T-helper 2 cell treated with Interferon-gamma antibody and Interleukin-4, amounts not matched to agents 5 μg/mL and 100 μg/mL, for 36 hours (primary cell): ENCODE measurements around the gene FMN1.

Experiments used
- DNase-seq: peaks from one replicate; pipeline ENCODE4 v3.0.0; 2021; ENCODE audit warnings: low spot score
- H3K27ac Mint-ChIP-seq: one replicate; pipeline ENCODE4 v1.8.0; 2021; ENCODE audit warnings: mild to moderate bottlenecking, mixed read lengths
- H3K27me3 Mint-ChIP-seq: one replicate; pipeline ENCODE4 v1.8.0; 2021; ENCODE audit warnings: low read depth, mixed read lengths
- H3K36me3 Mint-ChIP-seq: one replicate; pipeline ENCODE4 v1.8.0; 2021; ENCODE audit warnings: low read depth, mixed read lengths
- H3K4me1 Mint-ChIP-seq: one replicate; pipeline ENCODE4 v1.8.0; 2021; ENCODE audit warnings: low read depth, mixed read lengths
- H3K4me3 Mint-ChIP-seq: one replicate; pipeline ENCODE4 v1.8.0; 2022; ENCODE audit warnings: mild to moderate bottlenecking, moderate library complexity, mixed read lengths
- H3K9me3 Mint-ChIP-seq: one replicate; pipeline ENCODE4 v1.8.0; 2021; ENCODE audit warnings: mixed read lengths

FMN1 gene, protein sequence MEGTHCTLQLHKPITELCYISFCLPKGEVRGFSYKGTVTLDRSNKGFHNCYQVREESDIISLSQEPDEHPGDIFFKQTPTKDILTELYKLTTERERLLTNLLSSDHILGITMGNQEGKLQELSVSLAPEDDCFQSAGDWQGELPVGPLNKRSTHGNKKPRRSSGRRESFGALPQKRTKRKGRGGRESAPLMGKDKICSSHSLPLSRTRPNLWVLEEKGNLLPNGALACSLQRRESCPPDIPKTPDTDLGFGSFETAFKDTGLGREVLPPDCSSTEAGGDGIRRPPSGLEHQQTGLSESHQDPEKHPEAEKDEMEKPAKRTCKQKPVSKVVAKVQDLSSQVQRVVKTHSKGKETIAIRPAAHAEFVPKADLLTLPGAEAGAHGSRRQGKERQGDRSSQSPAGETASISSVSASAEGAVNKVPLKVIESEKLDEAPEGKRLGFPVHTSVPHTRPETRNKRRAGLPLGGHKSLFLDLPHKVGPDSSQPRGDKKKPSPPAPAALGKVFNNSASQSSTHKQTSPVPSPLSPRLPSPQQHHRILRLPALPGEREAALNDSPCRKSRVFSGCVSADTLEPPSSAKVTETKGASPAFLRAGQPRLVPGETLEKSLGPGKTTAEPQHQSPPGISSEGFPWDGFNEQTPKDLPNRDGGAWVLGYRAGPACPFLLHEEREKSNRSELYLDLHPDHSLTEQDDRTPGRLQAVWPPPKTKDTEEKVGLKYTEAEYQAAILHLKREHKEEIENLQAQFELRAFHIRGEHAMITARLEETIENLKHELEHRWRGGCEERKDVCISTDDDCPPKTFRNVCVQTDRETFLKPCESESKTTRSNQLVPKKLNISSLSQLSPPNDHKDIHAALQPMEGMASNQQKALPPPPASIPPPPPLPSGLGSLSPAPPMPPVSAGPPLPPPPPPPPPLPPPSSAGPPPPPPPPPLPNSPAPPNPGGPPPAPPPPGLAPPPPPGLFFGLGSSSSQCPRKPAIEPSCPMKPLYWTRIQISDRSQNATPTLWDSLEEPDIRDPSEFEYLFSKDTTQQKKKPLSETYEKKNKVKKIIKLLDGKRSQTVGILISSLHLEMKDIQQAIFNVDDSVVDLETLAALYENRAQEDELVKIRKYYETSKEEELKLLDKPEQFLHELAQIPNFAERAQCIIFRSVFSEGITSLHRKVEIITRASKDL (N-terminal part only)

DNA sequence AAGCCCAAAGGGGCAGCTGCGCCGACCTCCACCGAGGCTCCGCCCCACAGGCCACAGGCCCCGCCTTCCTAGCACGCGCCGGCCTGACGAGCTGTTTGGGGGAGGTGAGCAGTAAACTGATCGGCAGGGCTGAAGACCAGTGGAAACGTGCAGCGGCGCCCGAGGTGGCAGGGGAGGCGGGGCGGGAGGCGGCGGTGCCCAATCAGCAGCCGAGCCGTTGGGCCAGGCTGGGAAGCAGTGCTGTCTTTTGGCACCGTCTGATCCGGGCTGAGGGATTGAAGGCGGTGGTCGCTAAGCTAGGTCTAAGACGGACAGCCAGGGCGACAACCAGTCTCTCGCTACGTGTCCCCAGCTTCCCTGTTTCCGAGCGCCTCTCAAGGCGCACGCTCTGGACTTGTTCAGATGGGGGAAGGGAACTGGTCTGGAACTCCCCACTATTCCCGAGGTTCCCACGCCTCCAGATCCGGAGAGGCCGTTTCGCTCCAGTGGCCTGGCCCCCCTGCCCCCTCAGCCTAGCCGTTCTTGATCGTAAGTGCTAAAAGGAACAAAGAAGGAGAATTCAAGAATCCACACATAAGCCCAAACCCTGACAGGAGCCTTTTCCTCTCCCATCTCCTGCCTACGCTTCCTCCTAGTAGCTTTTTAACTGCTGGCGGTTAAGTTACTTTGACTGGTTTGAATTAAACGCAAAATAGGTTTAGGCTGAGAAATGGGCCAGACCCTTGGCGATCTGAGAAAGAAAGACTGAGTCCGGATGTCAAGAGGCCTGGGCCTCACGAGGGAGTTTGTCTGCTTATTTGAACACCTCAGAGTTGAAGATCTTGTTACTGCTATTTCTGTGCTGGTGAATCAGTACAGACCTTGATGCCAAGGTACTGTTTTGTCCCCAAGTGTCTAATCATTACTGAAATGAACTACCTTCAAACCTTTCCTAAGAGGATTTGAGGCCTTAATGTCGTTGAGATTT is at the start of gene FMN1:
Gene FMN1, minus strand, starts transcription at position 11 of the 967 bp plus-strand sequence. CDS start 39,800 bp downstream, outside the sequence.
- Mint-ChIP-seq H3K4me1 (peaks cover 16% of the 10 kb centered on the region), H3K27me3 (peaks cover 60% of the 10 kb centered on the region), H3K4me3 (peak within 1 kb of the TSS; percentile 82), H3K27ac (peak within 1 kb of the TSS; percentile 69), H3K9me3 (no peaks in the 10 kb centered on the region), H3K36me3 (no peaks in the 10 kb centered on the region)
- peak; percentile 81 for DNase-seq

DNA sequence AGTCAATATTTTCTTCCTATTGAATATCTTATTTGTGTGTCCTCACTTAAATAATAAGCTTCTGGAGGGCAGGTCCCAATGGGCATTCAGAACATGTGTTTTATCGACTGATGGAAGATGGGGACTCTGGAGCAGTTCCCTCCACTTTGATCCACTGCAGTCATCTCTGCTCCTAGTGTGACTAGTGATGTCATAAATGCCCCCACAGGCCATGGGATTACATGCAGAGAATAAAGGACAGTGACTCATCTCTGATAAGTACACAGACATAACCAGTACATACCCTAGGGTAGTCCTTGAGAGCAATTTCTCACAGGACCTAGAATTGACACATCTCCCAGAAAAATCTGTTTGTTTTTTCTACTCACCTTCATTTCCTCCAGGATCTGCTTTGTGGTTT is 49.4 kb upstream of the FMN1 start:
- Mint-ChIP-seq H3K27ac (no peak overlapping the region), H3K27me3 (peaks cover 7% of the 10 kb centered on the region)

DNA sequence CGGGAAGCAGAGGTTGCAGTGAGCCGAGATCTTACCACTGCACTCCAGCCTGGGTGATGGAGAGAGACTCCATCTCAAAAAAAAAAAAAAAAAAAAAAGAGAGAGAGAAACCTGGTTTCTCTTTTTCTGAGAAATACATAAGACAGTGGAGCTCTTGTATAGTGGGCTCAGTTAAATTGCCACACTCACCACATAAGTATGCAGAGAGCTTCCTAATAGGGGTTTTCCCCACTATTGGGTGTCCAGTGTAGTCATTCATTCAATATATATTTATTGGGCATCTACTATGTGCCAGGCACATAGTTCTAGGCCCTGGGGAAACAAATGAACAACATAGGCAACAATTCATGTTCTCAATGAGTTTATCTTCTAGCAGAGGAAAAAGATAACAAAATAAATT is 48.9 kb upstream of the FMN1 start:
- Mint-ChIP-seq H3K9me3 (no peaks in the 10 kb centered on the region), H3K4me1 (no peaks in the 10 kb centered on the region), H3K27ac (no peak overlapping the region), H3K4me3 (no peak overlapping the region), H3K27me3 (peaks cover 7% of the 10 kb centered on the region), H3K36me3 (no peaks in the 10 kb centered on the region)
- no peak for DNase-seq

More for the DNA sequence above, 49.4 kb upstream of the FMN1 start:
- Mint-ChIP-seq H3K4me1 (no peaks in the 10 kb centered on the region), H3K9me3 (no peaks in the 10 kb centered on the region), H3K4me3 (no peak overlapping the region), H3K36me3 (no peaks in the 10 kb centered on the region)
- DNase-seq: no peak

DNA sequence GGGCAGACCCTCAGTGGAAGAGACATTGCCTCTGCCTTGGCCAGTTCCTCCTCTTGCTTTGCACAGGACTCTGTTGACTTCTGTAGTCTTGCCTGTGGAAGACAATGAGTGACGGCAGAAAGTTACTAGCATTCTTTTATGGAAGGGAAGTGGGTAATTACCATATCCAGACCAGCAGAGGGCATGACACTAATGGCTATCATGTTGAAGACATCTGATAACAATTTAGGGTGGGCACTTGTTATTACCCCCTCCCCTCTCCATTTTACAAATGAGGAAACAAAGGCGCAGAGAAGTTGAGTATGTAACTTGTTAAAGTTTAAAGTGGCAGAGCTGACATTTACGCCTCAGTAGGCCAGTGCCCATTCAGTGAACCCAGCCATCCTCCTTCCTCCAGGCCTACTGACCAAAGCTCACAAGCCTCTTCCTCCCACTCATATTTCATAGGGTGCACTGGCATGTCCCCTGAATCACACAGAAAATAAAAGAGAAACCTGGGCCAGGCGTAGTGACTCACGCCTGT is 48.2 kb upstream of the FMN1 start:
- Mint-ChIP-seq H3K9me3 (no peaks in the 10 kb centered on the region), H3K27me3 (peaks cover 7% of the 10 kb centered on the region), H3K36me3 (no peaks in the 10 kb centered on the region), H3K27ac (no peak overlapping the region), H3K4me1 (no peaks in the 10 kb centered on the region), H3K4me3 (no peak overlapping the region)
- DNase-seq: no peak

DNA sequence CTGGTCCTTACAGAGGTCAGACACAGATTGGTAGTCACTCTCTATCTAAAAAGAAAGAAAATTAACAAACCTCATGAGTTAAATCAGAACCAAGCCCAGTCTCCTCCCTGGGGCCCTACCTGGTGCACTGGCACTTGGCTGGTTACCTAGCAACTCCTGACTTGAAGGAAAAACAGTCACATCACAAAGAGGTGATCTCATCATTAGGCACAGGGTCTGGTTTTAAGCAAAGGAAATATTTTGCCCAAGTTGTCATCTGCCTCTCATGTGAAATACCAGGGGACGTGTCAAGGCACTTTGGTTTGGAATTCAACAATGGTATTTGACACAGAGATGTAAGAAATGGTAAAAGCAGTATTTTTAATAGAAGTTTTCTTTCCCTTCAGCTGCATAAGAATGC is 47.7 kb upstream of the FMN1 start:
- Mint-ChIP-seq H3K27me3 (peaks cover 9% of the 10 kb centered on the region), H3K4me3 (no peak overlapping the region), H3K4me1 (no peaks in the 10 kb centered on the region), H3K9me3 (no peaks in the 10 kb centered on the region), H3K36me3 (no peaks in the 10 kb centered on the region), H3K27ac (no peak overlapping the region)
- DNase-seq: no peak

DNA sequence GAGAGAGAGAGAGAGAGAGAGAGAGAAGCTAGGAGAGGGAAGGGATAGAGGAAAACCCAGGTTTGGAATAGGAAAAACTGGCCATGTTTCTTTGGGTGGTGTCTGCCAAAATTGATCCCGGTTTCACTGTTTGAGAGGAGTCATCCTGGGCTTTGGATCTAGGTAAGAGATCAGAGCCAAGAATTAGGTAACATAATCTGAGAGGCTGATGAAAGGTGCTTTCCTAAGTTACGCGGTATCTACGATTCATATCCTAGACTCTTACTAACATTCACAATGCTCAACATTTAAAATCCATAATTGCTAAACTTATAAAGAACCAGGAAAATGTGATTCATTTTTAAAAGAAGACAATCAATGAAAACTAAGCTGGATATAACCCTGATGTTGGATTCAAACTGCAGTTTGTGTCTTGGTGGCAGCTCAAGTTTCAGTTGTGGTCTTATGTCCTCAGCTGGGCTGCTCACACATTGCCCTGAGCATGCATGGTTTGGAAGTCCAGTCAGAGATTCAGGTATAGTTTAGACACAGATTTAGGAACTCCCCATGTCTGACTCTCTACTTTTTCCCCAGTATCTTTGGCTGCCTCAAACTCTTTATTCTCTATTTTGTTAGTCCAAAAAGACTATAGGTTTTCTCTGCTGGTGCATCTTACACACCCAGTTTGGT is 42.5 kb upstream of the FMN1 start:
- Mint-ChIP-seq H3K4me3 (no peak overlapping the region), H3K36me3 (no peaks in the 10 kb centered on the region), H3K9me3 (no peaks in the 10 kb centered on the region), H3K27me3 (peaks cover 10% of the 10 kb centered on the region), H3K4me1 (no peaks in the 10 kb centered on the region), H3K27ac (no peak overlapping the region)
- no peak for DNase-seq

DNA sequence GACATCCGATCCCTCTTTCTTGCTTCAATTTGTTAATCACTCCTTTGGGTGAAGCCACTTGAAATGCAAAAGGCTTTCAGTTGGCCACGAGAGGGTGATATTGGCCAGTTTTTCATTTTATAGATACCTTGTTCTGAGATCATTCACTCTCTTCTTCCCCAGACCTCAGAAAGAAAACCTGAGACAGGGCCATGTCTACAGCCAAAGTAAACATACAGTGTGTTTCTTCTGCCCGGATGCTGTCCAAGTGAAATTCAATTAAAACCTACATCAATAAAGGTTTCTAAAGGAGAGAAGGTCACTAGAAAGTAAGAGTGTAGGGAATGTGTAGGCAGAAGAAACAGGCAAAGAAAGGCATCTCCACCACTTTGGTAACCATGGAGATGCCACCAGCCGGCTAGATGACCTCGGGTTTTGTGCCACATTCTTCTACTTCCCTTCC is 39.5 kb upstream of the FMN1 start:
- Mint-ChIP-seq H3K9me3 (no peaks in the 10 kb centered on the region), H3K27ac (no peak overlapping the region), H3K4me3 (no peak overlapping the region), H3K4me1 (no peaks in the 10 kb centered on the region), H3K36me3 (no peaks in the 10 kb centered on the region), H3K27me3 (peaks cover 20% of the 10 kb centered on the region)
- no peak for DNase-seq

DNA sequence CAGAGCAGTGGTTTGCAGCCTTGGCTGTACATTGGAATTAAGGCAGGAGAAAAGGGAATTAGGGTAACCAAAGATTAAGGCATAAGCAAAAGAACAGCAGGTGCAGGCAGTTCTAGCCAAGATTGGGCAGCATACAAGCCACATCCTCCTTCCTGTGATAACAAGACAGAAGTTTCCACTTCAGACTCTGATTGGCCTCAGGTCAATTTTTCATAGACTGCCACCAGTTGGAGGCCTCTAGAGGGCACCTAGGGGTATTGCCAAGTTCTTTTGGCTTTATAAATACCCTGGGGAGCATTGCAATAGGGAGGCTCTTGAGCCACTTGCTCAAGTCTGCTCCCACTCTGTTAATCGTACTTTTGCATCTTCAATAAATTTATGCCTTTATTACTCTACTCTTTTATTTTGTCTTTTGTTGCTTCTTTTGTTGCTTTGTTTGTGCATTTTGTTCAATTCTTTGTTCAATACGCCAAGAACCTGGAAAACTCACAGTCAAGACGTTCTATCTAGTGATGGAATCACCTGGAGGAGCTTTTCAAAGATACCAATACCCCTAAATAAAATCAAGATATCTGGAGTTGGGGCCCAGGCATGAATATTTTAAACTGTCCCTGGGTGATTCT is 32.2 kb upstream of the FMN1 start:
- peaks cover 4% of the 10 kb centered on the region for H3K4me1 Mint-ChIP-seq
- no peak overlapping the region for H3K27ac Mint-ChIP-seq
- H3K27me3 Mint-ChIP-seq: peaks cover 28% of the 10 kb centered on the region
- H3K36me3 Mint-ChIP-seq: no peaks in the 10 kb centered on the region
- no peak overlapping the region for H3K4me3 Mint-ChIP-seq
- DNase-seq: peak; percentile 16
- H3K9me3 Mint-ChIP-seq: no peaks in the 10 kb centered on the region

DNA sequence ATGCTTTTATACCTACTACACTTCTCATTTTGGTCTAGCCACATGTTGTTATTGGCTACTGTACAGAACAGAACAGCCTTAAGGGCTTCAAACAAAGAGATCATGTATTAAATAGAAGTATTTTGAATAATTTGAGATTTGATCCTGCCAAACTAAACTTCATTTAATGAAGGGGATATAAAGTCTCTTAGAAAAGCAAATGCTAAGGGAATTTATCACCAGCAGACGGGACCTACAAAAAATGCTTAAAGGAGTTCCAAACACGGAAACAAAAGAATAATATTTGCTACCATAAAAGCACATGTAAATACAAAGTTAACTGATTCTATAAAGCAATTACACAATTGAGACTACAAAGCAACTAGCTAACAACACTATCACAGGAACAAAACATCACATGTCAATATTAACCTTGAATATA is 23.6 kb upstream of the FMN1 start:
- peaks cover 33% of the 10 kb centered on the region for H3K27me3 Mint-ChIP-seq
- H3K27ac Mint-ChIP-seq: no peak overlapping the region
- H3K4me1 Mint-ChIP-seq: peaks cover under 1% of the 10 kb centered on the region
- DNase-seq: no peak
- H3K4me3 Mint-ChIP-seq: no peak overlapping the region
- no peaks in the 10 kb centered on the region for H3K36me3 Mint-ChIP-seq
- no peaks in the 10 kb centered on the region for H3K9me3 Mint-ChIP-seq

DNA sequence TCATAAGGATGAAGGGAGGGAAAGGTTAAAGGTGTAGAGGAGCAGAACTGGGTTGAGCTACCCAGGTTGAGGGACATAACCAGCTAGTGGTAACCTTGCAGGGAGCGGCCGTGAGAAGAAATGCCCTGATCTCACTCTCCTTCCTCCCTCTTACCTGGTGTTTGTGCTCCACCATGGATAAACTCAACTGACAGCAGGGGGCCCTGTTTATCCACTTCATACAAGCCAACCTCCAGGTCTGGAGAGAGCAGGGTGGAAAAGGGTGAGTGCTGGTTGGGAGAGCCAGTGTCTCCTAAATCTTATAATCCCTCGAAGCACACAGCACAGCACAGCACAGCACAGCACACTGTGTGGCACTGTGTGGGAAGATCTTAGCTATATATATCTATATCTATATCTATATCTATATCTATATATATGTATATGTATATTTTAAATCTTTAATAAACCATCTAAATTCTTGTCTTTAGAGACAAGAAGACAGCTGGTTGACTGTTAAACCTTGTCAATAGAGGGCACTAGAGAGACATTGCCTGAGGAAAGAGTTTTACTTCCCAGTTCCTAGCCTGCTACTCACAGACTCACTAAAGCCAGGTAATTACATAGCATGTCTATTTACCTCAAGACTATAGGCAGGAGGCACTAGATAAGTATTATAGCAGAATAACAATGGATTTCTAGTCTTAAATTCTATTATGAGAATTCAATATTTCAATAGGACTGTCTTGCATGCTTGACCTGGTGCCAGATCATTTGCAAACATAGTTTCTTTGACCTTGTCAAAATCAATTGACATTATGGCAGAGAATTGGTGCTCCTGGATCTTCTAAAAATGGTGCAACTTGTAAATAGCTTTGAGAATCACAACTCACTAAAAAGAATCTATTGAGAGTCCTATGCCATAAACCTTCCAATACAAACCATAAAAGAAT is 21.7 kb upstream of the FMN1 start:
- Mint-ChIP-seq H3K4me1 (peaks cover 2% of the 10 kb centered on the region), H3K4me3 (no peak overlapping the region)
- DNase-seq: no peak

DNA sequence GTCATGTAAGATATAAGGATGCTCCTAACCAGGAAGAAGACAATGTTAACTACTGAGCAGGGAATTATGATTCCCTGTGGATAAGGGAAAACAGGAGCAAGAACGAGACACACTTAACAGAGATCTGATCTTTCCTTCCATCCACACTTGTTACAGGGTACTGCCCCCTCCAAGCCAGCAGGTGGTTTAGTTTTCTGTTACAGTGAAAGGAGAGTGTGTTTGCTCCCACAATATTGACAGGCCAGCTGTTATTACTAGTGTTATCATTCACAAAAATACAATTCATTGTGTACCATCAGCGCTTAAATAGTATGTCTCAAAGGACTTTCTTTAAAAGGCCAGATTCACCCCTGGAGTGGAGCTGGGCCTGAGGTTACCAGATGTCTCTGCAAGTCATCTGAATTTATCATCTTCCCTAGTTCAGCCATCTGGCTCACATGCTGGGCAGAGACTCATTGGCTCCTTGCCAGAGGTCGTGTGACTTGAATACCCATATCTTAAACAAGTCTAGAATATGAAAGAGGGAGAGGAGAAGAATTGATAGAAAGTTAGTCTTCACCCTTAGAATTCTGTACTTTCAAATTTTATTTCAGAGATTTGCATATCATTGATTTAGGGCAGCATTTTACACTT is 16.8 kb upstream of the FMN1 start:
- Mint-ChIP-seq H3K4me3 (no peak overlapping the region), H3K4me1 (peaks cover 9% of the 10 kb centered on the region), H3K36me3 (peaks cover 1% of the 10 kb centered on the region), H3K27me3 (peaks cover 14% of the 10 kb centered on the region), H3K9me3 (peaks cover 4% of the 10 kb centered on the region), H3K27ac (no peak overlapping the region)
- no peak for DNase-seq

More for the DNA sequence above, 21.7 kb upstream of the FMN1 start:
- Mint-ChIP-seq H3K27me3 (peaks cover 23% of the 10 kb centered on the region), H3K36me3 (no peaks in the 10 kb centered on the region), H3K27ac (no peak overlapping the region), H3K9me3 (no peaks in the 10 kb centered on the region)
